Endothelial cell of umbilical vein (primary cell): ENCODE measurements around the gene HMCN1. TPM values are rescaled to one million over a fixed set of nuclear protein-coding genes. Genes with fewer than 3 reads are reported as not detected.

Experiments
- BruUV-seq: library from RNA; stranded (reverse); fragments of 400-500 nt; replicated peaks from 2 replicates; lab custom pipeline; 2021; lab: Mats Ljungman, UMichigan
- CTCF ChIA-PET: fragments of 300-600, 350-600 bp; sonication (Branson Sonifier 250); formaldehyde crosslinking; loops from one replicate; lab custom pipeline; 2021; ENCODE audit warnings: antibody characterized with exemption, inconsistent platforms; lab: Charles Lee
- POLR2A ChIA-PET: fragments of 300-600, 350-600 bp; sonication (Branson Sonifier 250); formaldehyde crosslinking; loops from one replicate; lab custom pipeline; 2021; ENCODE audit warnings: antibody characterized with exemption, inconsistent platforms; lab: Charles Lee
- DNase-seq: peaks from one replicate; pipeline ENCODE4 v3.0.0-alpha.2; 2011; ENCODE audit warnings: low read depth, low spot score
- FAIRE-seq: peaks from 2 replicates; lab custom pipeline; 2011; peaks lifted over from hg19 to GRCh38; lab: Jason Lieb, UNC
- H2AFZ ChIP-seq: 2 replicates; pipeline ENCODE4 v1.6.0; 2012; ENCODE audit warnings: low read depth, low read length, control low read depth, inconsistent platforms
- H3K27ac ChIP-seq: 2 replicates; pipeline ENCODE4 v1.5.1; 2011; ENCODE audit warnings: low read depth, mild to moderate bottlenecking, control low read depth, low read length, moderate library complexity; ENCODE audit not compliant: insufficient read depth
- H3K27me3 ChIP-seq, 2 experiments: 2 replicates each; pipeline versions ENCODE4 v1.6.0 to v1.6.1; 2011; ENCODE audit warnings: low read length in 2 of 2, mixed read lengths in 1 of 2; ENCODE audit not compliant: control insufficient read depth in 2 of 2, insufficient read depth in 2 of 2
- H3K36me3 ChIP-seq, 2 experiments: 2 replicates in 1 of 2; 3 replicates in 1 of 2; pipeline ENCODE4 v1.5.1; 2011; ENCODE audit warnings: low read length in 2 of 2, mild to moderate bottlenecking in 1 of 2, moderate library complexity in 1 of 2; ENCODE audit not compliant: control insufficient read depth in 2 of 2, insufficient read depth in 2 of 2; ENCODE audit errors: extremely low read depth in 1 of 2
- H3K4me1 ChIP-seq: 3 replicates; pipeline ENCODE4 v1.5.1; 2011; ENCODE audit warnings: mild to moderate bottlenecking, low read length; ENCODE audit not compliant: control insufficient read depth, insufficient read depth; ENCODE audit errors: extremely low read depth
- H3K4me2 ChIP-seq: 2 replicates; pipeline ENCODE4 v1.6.1; 2011; ENCODE audit warnings: low read length, control low read depth, mixed read lengths; ENCODE audit not compliant: insufficient read depth
- H3K4me3 ChIP-seq, 3 experiments: fragments of 200-600 bp in 1 of 3; sonication (generic), shearing (Covaris generic) in 1 of 3; replicated peaks in 1 of 3; 2 replicates each; pipeline ENCODE4 v1.5.1; 2011 to 2016; ENCODE audit warnings: control low read depth in 3 of 3, low read length in 3 of 3, mild to moderate bottlenecking in 2 of 3, inconsistent platforms in 1 of 3, low read depth in 1 of 3, moderate library complexity in 1 of 3; ENCODE audit not compliant: insufficient read depth in 1 of 3
- H3K79me2 ChIP-seq: 2 replicates; pipeline ENCODE4 v1.6.0; 2012; ENCODE audit warnings: low read length, inconsistent platforms; ENCODE audit not compliant: control insufficient read depth, insufficient read depth
- H3K9ac ChIP-seq: replicated peaks from 2 replicates; pipeline ENCODE3; 2011; ENCODE audit warnings: low read length, control low read depth; ENCODE audit not compliant: insufficient read depth; ENCODE audit errors: extremely low read depth
- H3K9me1 ChIP-seq: replicated peaks from 3 replicates; pipeline ENCODE4 v1.6.0; 2011; ENCODE audit warnings: mild to moderate bottlenecking, low read length; ENCODE audit not compliant: control insufficient read depth, insufficient read depth; ENCODE audit errors: extremely low read depth
- H3K9me3 ChIP-seq: replicated peaks from 2 replicates; pipeline ENCODE4 v1.5.1; 2012; ENCODE audit warnings: low read length, inconsistent platforms; ENCODE audit not compliant: control insufficient read depth, insufficient read depth
- H4K20me1 ChIP-seq: replicated peaks from 2 replicates; pipeline ENCODE3; 2011; ENCODE audit warnings: mild to moderate bottlenecking, low read length; ENCODE audit not compliant: control insufficient read depth, insufficient read depth; ENCODE audit errors: extremely low read depth
- CTCF ChIP-seq, 2 donors: IDR thresholded peaks; 1 replicate in 1 of 2; 2 replicates in 1 of 2; pipeline ENCODE4 v1.5.1; 2011; ENCODE audit warnings: low read length in 2 of 2, mild to moderate bottlenecking in 2 of 2, moderate library complexity in 2 of 2, control low read depth in 1 of 2, inconsistent platforms in 1 of 2, low read depth in 1 of 2; ENCODE audit not compliant: insufficient read depth in 1 of 2; ENCODE audit errors: extremely low read depth in 1 of 2
- EZH2 ChIP-seq: IDR thresholded peaks from 2 replicates; pipeline ENCODE4 v1.6.1; 2012; ENCODE audit warnings: borderline replicate concordance, low read depth, mild to moderate bottlenecking, moderate library complexity, low read length, inconsistent platforms; ENCODE audit not compliant: severe bottlenecking
- FOS ChIP-seq: IDR thresholded peaks from 2 replicates; pipeline ENCODE4 v1.6.1; 2011; ENCODE audit warnings: mild to moderate bottlenecking, low read length, moderate library complexity, borderline replicate concordance; ENCODE audit not compliant: insufficient read depth
- GATA2 ChIP-seq: IDR thresholded peaks from 2 replicates; pipeline ENCODE4 v1.7.0; 2011; ENCODE audit warnings: low read depth, mild to moderate bottlenecking, moderate library complexity, mixed read lengths, low read length; ENCODE audit not compliant: insufficient read length, insufficient read depth
- JUN ChIP-seq: IDR thresholded peaks from 2 replicates; pipeline ENCODE4 v1.6.1; 2011; ENCODE audit warnings: borderline replicate concordance, low read depth; ENCODE audit not compliant: insufficient read length, insufficient read depth
- MAX ChIP-seq: IDR thresholded peaks from 2 replicates; pipeline ENCODE4 v1.6.1; 2011; ENCODE audit not compliant: insufficient read depth, insufficient read length
- MYC ChIP-seq: IDR thresholded peaks from one replicate; pipeline ENCODE4 v1.6.1; 2011; ENCODE audit warnings: mild to moderate bottlenecking, low read depth, low read length
- POLR2A ChIP-seq: IDR thresholded peaks from 2 replicates; pipeline ENCODE4 v1.6.1; 2012; ENCODE audit warnings: low read depth, mild to moderate bottlenecking, control low read depth, low read length
- POLR2AphosphoS5 ChIP-seq: IDR thresholded peaks from 2 replicates; pipeline ENCODE4 v1.6.1; 2012; ENCODE audit warnings: low read depth, mild to moderate bottlenecking, control low read depth, low read length, moderate library complexity; ENCODE audit not compliant: insufficient read depth
- dilution Hi-C: fragments of 300-500 bp; cut with MboI; formaldehyde crosslinking; loops from one replicate; pipeline ENCODE4 v1.15.0; 2019; ENCODE audit warnings: low sequenced_read_pairs; ENCODE audit not compliant: extremely low pct_ligation_motif_present
- intact Hi-C: fragments of 100-400 bp; cut with micrococcal nuclease; formaldehyde crosslinking; loops from one replicate; pipeline ENCODE4 v1.10.0; 2022
- polyA plus RNA-seq, 4 experiments: library from polyadenylated mRNA; depleted of rRNA in 3 of 4; stranded (reverse) in 3 of 4; unstranded in 1 of 4; fragments of >200 nt; gene quantifications; 2 replicates each; pipeline versions ENCODE4 v1.2.1 to v1.2.3, GENCODE V29; 2011 to 2012; ENCODE audit warnings: missing spikeins in 1 of 4
- total RNA-seq: library from RNA; stranded (reverse); gene quantifications from 2 replicates; pipeline ENCODE4 v1.2.3, GENCODE V29; 2021

HMCN1 gene
- total and polyA plus RNA-seq, 2 donors (not counting 3 experiments of a cell fraction or from before 2014, with no cell fraction given), result 10.3 to 16.0 TPM

- H3K27ac ChIP-seq, result no peak overlapping the region
- intact Hi-C loops, result no loop called here
- H3K4me3 ChIP-seq, result no peak overlapping the region
- H3K4me2 ChIP-seq, result no peak overlapping the region
- no peaks in the 10 kb centered on the region for H4K20me1 ChIP-seq
- no TSS peak for BruUV-seq
- no peak for FAIRE-seq
- H3K9me3 ChIP-seq, result no peaks in the 10 kb centered on the region
- no peak for DNase-seq
- dilution Hi-C loops, result no loop called here
- no peak overlapping the region for H2AFZ ChIP-seq
- H3K9ac ChIP-seq, result no peak overlapping the region
- no peaks in the 10 kb centered on the region for H3K9me1 ChIP-seq
- POLR2A ChIA-PET, result no interaction called here
- H3K36me3 ChIP-seq, result no peaks in the 10 kb centered on the region
- H3K4me1 ChIP-seq, result no peaks in the 10 kb centered on the region
- no peaks in the 10 kb centered on the region for H3K79me2 ChIP-seq
- CTCF ChIA-PET, result interaction anchor here (0.9 kb wide), 1 partner anchor 184 kb away, joined by 3 read pairs; no protein-coding TSS in a partner anchor
- no peaks in the 10 kb centered on the region for H3K27me3 ChIP-seq
- no peak for TF ChIP-seq MYC
Observed at GRCh38 chr1:185972096-185972850, 238.1 kb downstream of the HMCN1 start.

GRCh38 chr1:185973645-185974044, 239.5 kb downstream of the HMCN1 start:
- ChIA-PET CTCF (interaction anchor here (0.8 to 0.9 kb wide), 2 partner anchors 11 to 65 kb away, joined by 3 read pairs; no protein-coding TSS in a partner anchor), POLR2A (no interaction called here)
- intact Hi-C loops (no loop called here), dilution Hi-C loops (no loop called here)
- Histone ChIP-seq H3K27me3 (no peaks in the 10 kb centered on the region), H3K27ac (no peak overlapping the region), H3K4me1 (no peaks in the 10 kb centered on the region), H3K9ac (no peak overlapping the region), H2AFZ (no peak overlapping the region), H4K20me1 (no peaks in the 10 kb centered on the region), H3K9me1 (no peaks in the 10 kb centered on the region), H3K9me3 (no peaks in the 10 kb centered on the region), H3K36me3 (no peaks in the 10 kb centered on the region), H3K4me3 (no peak overlapping the region), H3K79me2 (no peaks in the 10 kb centered on the region), H3K4me2 (no peak overlapping the region)
- TF ChIP-seq FOS (no peak), CTCF (IDR thresholded peaks at IDR 0.05; ENCODE audit: extremely low read depth in 1 of 2, insufficient read depth in 1 of 2, low read depth in 1 of 2, low read length in 2 of 2) (no peak), POLR2AphosphoS5 (no peak), POLR2A (no peak), MYC (no peak), JUN (no peak), MAX (no peak), EZH2 (no peak), GATA2 (no peak)
- FAIRE-seq (no peak), DNase-seq (no peak)
- BruUV-seq, result no TSS peak
